Duodenal mucosa (tissue), 2 donors: ENCODE results near the gene ABLIM2.

ENCODE experiments used
- H3K27ac ChIP-seq: one replicate; pipeline ENCODE4 v1.7.0; 2013; ENCODE audit warnings: low read depth, low read length
- H3K27me3 ChIP-seq, 2 donors: one replicate each; pipeline ENCODE4 v1.7.0; 2013; ENCODE audit warnings: low read length in 2 of 2, control low read depth in 1 of 2; ENCODE audit not compliant: insufficient read depth in 2 of 2, control insufficient read depth in 1 of 2
- H3K36me3 ChIP-seq, 2 donors: one replicate each; pipeline ENCODE4 v1.7.0; 2013; ENCODE audit warnings: low read length in 2 of 2, control low read depth in 1 of 2; ENCODE audit not compliant: insufficient read depth in 2 of 2, control insufficient read depth in 1 of 2
- H3K4me1 ChIP-seq, 2 donors: one replicate each; pipeline ENCODE4 v1.7.0; 2013; ENCODE audit warnings: low read length in 2 of 2, control low read depth in 1 of 2; ENCODE audit not compliant: insufficient read depth in 2 of 2, control insufficient read depth in 1 of 2
- H3K4me3 ChIP-seq, 2 donors: one replicate each; pipeline ENCODE4 v1.7.0; 2013; ENCODE audit warnings: low read length in 2 of 2, low read depth in 1 of 2
- H3K9ac ChIP-seq, 2 donors: one replicate each; pipeline ENCODE4 v1.7.0; 2013; ENCODE audit warnings: low read length in 2 of 2, low read depth in 1 of 2
- H3K9me3 ChIP-seq, 2 donors: one replicate each; pipeline ENCODE4 v1.7.0; 2013; ENCODE audit warnings: low read length in 2 of 2, control low read depth in 1 of 2; ENCODE audit not compliant: control insufficient read depth in 1 of 2

The ABLIM2 gene

DNA sequence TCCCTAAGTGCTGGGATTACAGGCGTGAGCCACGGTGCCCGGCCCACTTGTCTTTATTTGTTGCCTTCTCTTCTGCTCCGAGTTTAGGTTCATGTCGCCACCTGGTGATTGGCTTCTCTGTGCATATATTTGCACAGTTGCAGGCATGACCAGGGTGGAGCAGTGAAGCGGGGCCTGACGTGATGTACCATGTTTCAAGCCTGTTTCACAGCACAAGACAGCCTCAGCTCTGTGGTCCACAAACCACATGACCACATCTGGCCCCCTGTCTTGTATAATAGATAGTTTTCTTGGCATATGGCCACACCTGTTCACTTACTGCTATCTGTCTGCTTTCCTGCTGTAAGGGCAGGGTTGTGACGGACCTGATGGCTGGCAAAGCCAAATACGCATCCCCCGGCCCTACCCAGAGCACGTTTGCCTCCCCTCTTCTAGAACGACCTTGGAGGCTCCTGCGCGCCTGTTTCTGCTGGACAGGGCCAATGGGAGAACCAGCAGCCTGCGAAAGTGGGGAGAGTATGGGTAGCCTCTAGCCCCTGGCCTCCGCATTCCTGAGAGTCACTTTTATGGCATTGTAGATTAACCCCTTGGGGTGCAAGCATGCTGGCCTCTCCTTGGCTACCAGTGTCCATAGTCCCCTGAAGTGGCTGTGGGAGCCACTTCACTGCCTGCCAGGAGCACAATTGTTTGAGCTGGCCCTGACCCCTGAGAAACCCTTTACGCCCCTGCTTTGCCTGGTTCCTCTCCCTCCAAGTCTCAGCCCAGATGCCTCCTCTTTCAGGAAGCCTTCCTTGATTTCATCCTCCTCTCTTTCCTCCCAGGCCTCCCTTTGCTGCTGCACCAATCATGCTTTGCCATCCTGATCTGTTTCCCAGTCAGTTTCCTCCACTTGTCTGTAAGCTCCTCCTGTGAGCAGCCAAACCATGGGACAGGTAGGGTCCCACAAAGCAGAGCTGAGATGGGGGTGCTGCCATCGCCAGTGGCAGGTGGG lies 34.4 kb upstream of the ABLIM2 start:
- no peaks in the 10 kb centered on the region for H3K36me3 ChIP-seq
- peaks cover under 1 to 26% of the 10 kb centered on the region in 2 donors for H3K4me1 ChIP-seq
- no peak overlapping the region for H3K9ac ChIP-seq
- no peak overlapping the region for H3K4me3 ChIP-seq
- peaks cover 0 to 4% of the 10 kb centered on the region in 2 donors for H3K27me3 ChIP-seq
- no peaks in the 10 kb centered on the region for H3K9me3 ChIP-seq
- H3K27ac ChIP-seq = no peak overlapping the region

DNA sequence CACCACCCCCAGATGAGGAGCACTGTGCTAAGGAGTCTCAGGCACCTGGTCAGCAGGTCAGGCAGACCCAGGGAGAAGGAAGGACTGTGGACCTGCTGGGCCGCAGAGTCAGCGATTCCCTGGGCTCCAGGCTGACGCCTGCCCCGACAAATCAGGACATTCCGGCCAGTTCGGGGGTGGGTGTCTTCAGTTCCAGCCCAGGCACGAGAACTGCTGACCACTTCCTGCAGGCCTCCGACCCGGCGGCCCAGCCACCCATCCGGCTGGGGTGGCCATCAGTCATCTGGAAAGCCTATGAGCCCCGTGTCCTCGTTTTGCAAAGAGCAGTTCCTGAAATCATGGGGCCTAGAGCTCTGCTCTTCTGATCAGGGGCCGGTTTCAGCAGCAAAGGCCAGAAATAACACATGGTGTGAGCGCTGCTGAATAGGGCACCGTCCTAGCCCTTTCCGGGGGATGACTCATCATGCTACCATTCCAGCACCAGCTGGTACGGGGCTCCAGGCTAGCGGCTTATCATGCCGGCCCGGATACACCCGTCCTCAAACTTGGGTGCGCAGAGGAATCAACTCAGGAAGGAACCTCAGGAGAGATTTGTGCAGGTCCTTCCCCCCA lies 32.6 kb upstream of the ABLIM2 start:
- no peak overlapping the region for H3K4me3 ChIP-seq
- H3K9ac ChIP-seq = no peak overlapping the region
- H3K4me1 ChIP-seq = peaks cover 0 to 28% of the 10 kb centered on the region in 2 donors
- H3K27me3 ChIP-seq = peaks cover 0 to 4% of the 10 kb centered on the region in 2 donors
- no peaks in the 10 kb centered on the region for H3K36me3 ChIP-seq
- H3K9me3 ChIP-seq = no peaks in the 10 kb centered on the region
- peak overlapping the region; percentile 54 for H3K27ac ChIP-seq

DNA sequence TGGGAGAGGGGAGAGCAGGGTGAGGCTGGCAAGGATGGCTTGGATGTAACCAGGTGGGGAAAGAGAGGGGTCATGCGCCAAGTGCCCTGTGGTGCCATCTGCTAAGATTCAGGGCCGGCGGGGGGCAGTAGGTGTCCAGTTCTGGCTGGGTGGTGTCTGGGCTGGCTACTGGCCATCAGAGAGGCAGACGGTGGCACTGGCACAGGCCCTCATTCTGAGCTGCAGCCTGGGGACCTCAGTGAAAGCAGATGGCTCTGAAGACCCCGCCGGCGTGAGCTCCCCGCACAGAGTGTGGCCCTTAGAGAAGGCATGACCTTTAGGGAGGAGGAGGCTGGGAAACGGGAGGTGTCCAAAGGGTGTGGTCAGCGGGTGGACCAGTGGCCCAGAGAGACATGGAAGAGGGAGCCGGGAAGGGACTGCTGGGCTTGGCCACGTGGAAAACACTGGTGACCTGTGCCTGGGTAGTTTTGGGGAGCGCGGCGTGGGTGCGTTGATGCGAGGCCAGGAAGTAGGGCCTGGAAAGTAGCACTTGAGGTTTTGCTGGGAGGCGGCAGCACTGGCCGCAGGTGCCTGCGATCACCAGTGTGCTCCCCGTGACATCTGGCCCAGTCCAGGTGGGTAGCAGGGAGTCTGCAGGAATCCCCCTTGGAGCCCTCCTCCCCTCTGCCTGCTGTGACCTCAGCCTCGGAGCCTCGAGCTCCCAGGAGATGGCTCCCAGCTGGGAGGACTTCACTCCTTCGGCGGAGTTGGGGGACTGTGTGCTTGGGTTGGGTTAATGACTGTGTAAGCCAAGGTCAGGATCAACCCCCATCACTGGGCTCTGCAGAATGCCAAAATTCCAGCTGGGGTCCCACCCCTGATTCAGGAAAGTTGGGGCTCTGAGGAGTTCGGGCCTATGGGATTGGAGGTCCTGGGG lies 31.2 kb upstream of the ABLIM2 start:
- Histone ChIP-seq H3K4me1 (peaks cover 0 to 28% of the 10 kb centered on the region in 2 donors), H3K9me3 (no peaks in the 10 kb centered on the region), H3K27ac (peak overlapping the region; percentile 39), H3K9ac (no peak overlapping the region), H3K4me3 (no peak overlapping the region), H3K36me3 (no peaks in the 10 kb centered on the region), H3K27me3 (peaks cover 0 to 4% of the 10 kb centered on the region in 2 donors)

DNA sequence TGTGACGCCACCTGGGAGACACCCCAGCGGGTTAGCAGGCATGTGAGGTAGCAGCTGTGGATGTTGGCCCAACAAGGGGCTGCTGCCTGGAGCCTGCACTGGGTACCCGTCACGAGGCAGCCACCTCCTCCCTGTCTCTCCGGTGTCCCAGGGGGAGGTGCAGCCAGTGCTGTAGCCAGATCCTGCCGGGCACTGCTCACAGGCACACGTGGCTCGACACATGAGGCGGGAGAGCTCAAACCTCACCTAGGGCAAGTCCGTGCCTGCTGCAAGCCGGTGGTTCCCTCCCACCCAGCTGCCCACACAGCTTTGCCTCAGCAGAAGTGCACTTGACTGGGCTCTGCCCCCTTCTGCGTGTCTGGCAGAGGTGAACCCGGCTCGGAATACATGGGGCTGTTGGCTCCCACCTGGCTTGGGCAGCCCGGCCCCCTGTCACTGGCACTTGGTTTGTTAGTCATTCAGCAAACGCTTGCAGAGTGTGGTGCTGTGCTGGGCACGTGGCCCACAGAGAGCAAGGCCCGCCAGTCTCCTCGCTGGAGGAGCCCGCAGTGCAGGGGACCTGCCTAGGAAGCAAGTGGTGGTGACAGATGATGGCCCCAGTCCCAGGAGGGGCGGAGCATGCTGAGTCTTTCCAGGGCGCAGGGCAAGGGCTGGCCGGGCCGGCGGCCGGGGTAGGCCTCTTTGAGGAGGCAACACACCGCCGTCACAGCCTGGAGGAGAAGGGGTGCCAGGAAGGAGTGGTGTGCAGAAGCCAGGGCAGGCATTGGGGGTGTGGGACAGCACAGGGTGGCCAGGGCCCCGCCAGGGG lies 30.3 kb upstream of the ABLIM2 start:
- no peak overlapping the region for H3K9ac ChIP-seq
- H3K36me3 ChIP-seq = no peaks in the 10 kb centered on the region
- H3K4me1 ChIP-seq = peaks cover 0 to 28% of the 10 kb centered on the region in 2 donors
- peaks cover 0 to 4% of the 10 kb centered on the region in 2 donors for H3K27me3 ChIP-seq
- H3K4me3 ChIP-seq = no peak overlapping the region
- H3K27ac ChIP-seq = peak overlapping the region; percentile 20
- no peaks in the 10 kb centered on the region for H3K9me3 ChIP-seq

DNA sequence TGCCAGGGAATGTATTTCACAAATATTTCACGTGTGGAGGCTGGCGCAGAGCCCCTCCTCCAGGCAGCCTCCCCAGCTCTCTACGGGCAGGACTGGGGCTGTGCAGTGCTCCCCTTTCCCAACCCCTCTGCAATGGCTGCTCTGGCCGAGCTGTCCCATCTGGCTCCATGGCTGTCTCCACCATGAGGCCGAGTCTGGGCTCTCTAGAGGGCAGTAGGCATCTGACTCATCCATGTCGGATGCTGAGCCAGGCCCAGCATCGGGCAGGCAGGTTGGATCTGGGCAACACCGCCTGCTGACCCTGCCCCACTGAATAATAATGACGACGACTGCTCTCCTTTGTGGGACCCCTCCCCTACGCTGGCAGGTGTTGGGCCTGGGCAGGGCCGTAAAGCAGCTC lies 29.5 kb upstream of the ABLIM2 start:
- Histone ChIP-seq H3K4me1 (peaks cover 2 to 30% of the 10 kb centered on the region in 2 donors), H3K4me3 (peak overlapping the region in 1 of 2 donors; percentile 21), H3K36me3 (no peaks in the 10 kb centered on the region), H3K9me3 (no peaks in the 10 kb centered on the region), H3K9ac (no peak overlapping the region), H3K27me3 (no peaks in the 10 kb centered on the region), H3K27ac (no peak overlapping the region)

DNA sequence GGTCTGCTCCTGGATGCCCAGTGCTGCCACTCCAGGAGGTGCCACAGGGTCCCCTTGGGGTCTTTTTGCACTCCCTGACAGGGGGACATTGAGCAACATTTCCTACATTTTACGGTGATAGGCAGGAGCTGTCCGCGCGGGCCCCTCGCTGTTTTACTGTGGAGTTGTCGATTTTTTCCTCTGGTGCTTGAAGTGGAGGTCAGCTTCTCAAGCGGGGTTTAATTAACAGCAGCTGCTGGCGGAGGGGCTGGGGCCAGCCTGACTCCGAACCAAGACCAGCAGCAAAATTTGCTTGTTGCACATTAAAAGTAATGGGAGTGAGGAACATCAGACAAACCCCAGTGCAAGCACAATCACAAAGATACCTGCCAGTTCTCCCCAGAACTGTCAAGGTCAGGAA lies 27.3 kb upstream of the ABLIM2 start:
- Histone ChIP-seq H3K4me3 (no peak overlapping the region), H3K27ac (no peak overlapping the region), H3K36me3 (no peaks in the 10 kb centered on the region), H3K4me1 (peaks cover 15 to 46% of the 10 kb centered on the region in 2 donors), H3K9me3 (no peaks in the 10 kb centered on the region), H3K27me3 (no peaks in the 10 kb centered on the region), H3K9ac (no peak overlapping the region)

DNA sequence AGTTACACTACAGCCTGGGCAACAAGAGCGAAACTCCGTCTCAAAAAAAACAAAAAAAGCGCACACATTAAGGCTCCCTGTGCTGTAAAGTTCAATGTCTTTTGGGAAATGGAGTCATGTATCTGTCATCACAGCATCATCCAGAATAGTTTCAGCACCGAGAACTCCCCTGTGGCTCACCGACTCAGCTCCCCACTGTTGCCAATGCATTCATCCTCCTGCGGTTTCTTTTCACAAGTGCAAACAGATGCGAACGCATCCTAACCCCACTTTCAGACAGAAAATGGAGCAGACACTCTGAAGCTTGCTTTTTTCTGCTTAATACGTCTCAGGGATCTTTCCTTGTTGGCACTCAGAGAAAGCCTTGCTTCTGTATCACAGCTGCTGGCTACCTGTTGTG lies 26.7 kb upstream of the ABLIM2 start:
- Histone ChIP-seq H3K27ac (no peak overlapping the region), H3K9me3 (no peaks in the 10 kb centered on the region), H3K27me3 (no peaks in the 10 kb centered on the region), H3K36me3 (no peaks in the 10 kb centered on the region), H3K9ac (no peak overlapping the region), H3K4me3 (no peak overlapping the region), H3K4me1 (peaks cover 15 to 42% of the 10 kb centered on the region in 2 donors)

DNA sequence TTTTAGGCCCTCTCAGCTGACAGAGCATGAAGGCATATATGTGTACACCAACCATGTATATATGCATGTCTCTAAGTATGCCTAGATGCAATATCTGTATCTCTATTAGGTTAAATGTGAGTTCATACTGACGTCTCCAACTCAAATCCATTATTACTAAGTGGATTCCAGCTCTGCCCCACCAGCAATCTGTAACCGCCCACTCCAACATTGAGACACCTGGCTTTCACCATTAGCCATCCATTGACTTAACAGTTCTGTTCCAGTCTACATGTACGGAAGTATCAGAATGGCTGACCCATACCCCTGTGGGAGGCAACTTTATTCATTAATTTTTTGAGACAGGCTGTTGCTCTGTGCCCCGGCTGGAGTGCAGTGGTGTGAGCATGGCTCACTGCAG lies 25.4 kb upstream of the ABLIM2 start:
- H3K27ac ChIP-seq = no peak overlapping the region
- no peaks in the 10 kb centered on the region for H3K27me3 ChIP-seq
- H3K4me3 ChIP-seq = no peak overlapping the region
- no peaks in the 10 kb centered on the region for H3K9me3 ChIP-seq
- no peaks in the 10 kb centered on the region for H3K36me3 ChIP-seq
- no peak overlapping the region for H3K9ac ChIP-seq
- peaks cover 15 to 32% of the 10 kb centered on the region in 2 donors for H3K4me1 ChIP-seq
